K562 (cell line): Measurements from ENCODE around the gene FH. TPM values are rescaled to one million over a fixed set of nuclear protein-coding genes. Genes with fewer than 3 reads are reported as not detected.

ENCODE experiments used
- BDP1 ChIP-seq: IDR thresholded peaks from 3 replicates; pipeline ENCODE4 v1.6.1; 2011; ENCODE audit not compliant: insufficient read length, insufficient read depth
- CBFA2T2 ChIP-seq: fragments of 450-650 bp; conservative IDR thresholded peaks from 2 replicates; pipeline ENCODE4 v1.6.1; 2017; ENCODE audit warnings: mild to moderate bottlenecking
- EGR1 ChIP-seq: fragments of 450-650 bp; conservative IDR thresholded peaks from 2 replicates; pipeline ENCODE4 v1.6.1; 2017; ENCODE audit warnings: mild to moderate bottlenecking
- FOSL1 ChIP-seq: fragments of 200-800 bp; sonication (Bioruptor generic); conservative IDR thresholded peaks from 2 replicates; pipeline ENCODE4 v1.6.1; 2016; ENCODE audit warnings: missing genetic modification characterization, missing compliant biosample characterization
- ID3 ChIP-seq, 2 experiments: fragments of 250-450 bp in 1 of 2; fragments of 450-650 bp in 1 of 2; sonication (Bioruptor Pico) in 1 of 2; IDR thresholded peaks; 2 replicates each; pipeline versions ENCODE4 v1.6.1 to v1.8.0; 2016 to 2021; ENCODE audit warnings: mild to moderate bottlenecking in 2 of 2, moderate library complexity in 2 of 2, missing compliant biosample characterization in 1 of 2, missing genetic modification characterization in 1 of 2
- LCOR ChIP-seq: sonication (generic); formaldehyde crosslinking; IDR thresholded peaks from 2 replicates; pipeline ENCODE4 v1.8.0; 2022; ENCODE audit warnings: mild to moderate bottlenecking, missing genetic modification reagents
- MLX ChIP-seq, 2 experiments: fragments of 450-650 bp in 1 of 2; sonication (generic) in 1 of 2; formaldehyde crosslinking; conservative IDR thresholded peaks; 2 replicates each; pipeline versions ENCODE4 v1.4.0 to v1.8.1; 2020 to 2022; ENCODE audit warnings: mild to moderate bottlenecking in 1 of 2, missing genetic modification reagents in 1 of 2
- MYNN ChIP-seq, 2 experiments: sonication (generic); formaldehyde crosslinking in 1 of 2; IDR thresholded peaks; 2 replicates each; pipeline versions ENCODE4 v1.5.0 to v1.6.1; 2016 to 2020; ENCODE audit warnings: antibody characterized with exemption in 1 of 2, missing genetic modification reagents in 1 of 2
- NCOR1 ChIP-seq: fragments of 450-650 bp; IDR thresholded peaks from 2 replicates; pipeline ENCODE4 v1.6.1; 2016; ENCODE audit warnings: mild to moderate bottlenecking, moderate library complexity
- NFATC3 ChIP-seq: fragments of 450-650 bp; IDR thresholded peaks from 2 replicates; pipeline ENCODE4 v1.6.1; 2017; ENCODE audit warnings: mild to moderate bottlenecking
- OTX1 ChIP-seq: fragments of 450-650 bp; formaldehyde crosslinking; IDR thresholded peaks from 2 replicates; pipeline ENCODE4 v1.4.0; 2022; ENCODE audit warnings: mild to moderate bottlenecking
- PHTF2 ChIP-seq: fragments of 250-450 bp; sonication (Bioruptor Pico); IDR thresholded peaks from 2 replicates; pipeline ENCODE4 v1.5.0; 2021; ENCODE audit warnings: mild to moderate bottlenecking
- POLR2AphosphoS5 ChIP-seq: IDR thresholded peaks from 2 replicates; pipeline ENCODE4 v1.6.1; 2011; ENCODE audit warnings: mild to moderate bottlenecking, low read depth, low read length, moderate library complexity; ENCODE audit not compliant: control insufficient read depth, insufficient read depth
- SRSF3 ChIP-seq: fragments of 200-400 bp; formaldehyde crosslinking; IDR thresholded peaks from 2 replicates; pipeline ENCODE4 v1.6.1; 2016; ENCODE audit warnings: mild to moderate bottlenecking, low read length, moderate library complexity; ENCODE audit not compliant: insufficient read depth
- ZFX ChIP-seq: sonication (generic); formaldehyde crosslinking; IDR thresholded peaks from 2 replicates; pipeline ENCODE4 v1.8.0; 2022; ENCODE audit warnings: mild to moderate bottlenecking, missing genetic modification reagents, moderate library complexity
- ZNF165 ChIP-seq: fragments of 250-450 bp; sonication (Bioruptor Pico); IDR thresholded peaks from 2 replicates; pipeline ENCODE4 v1.4.0; 2020; ENCODE audit warnings: borderline replicate concordance
- ZNF311 ChIP-seq: fragments of 250-450 bp; sonication (Bioruptor Pico); IDR thresholded peaks from 2 replicates; pipeline ENCODE4 v1.4.0; 2020; ENCODE audit warnings: mild to moderate bottlenecking, moderate library complexity
- ZNF449 ChIP-seq: fragments of 250-450 bp; sonication (Bioruptor Pico); IDR thresholded peaks from 2 replicates; pipeline ENCODE4 v1.8.0; 2022; ENCODE audit warnings: moderate library complexity, mild to moderate bottlenecking, inconsistent platforms
- ZNF717 ChIP-seq: fragments of 250-450 bp; sonication (Bioruptor Pico); IDR thresholded peaks from 2 replicates; pipeline ENCODE4 v1.5.0; 2021
- polyA plus RNA-seq, 8 experiments: library from polyadenylated mRNA; depleted of rRNA in 4 of 8; stranded (reverse) in 5 of 8; unstranded in 3 of 8; fragments of >200 nt; fragmentation: Nextera tagmentation in 2 of 8; fragmentation: Illumina TruSeq in 1 of 8; extraction: Ambion mirVana in 2 of 8; extraction: Trizol in 1 of 8; gene quantifications; 2 replicates each; pipeline versions ENCODE4 v1.2.1 to v1.2.3, GENCODE V29; 2011 to 2014; ENCODE audit warnings: inconsistent platforms in 1 of 8, missing spikeins in 1 of 8
- total RNA-seq, 7 experiments: library from RNA; depleted of rRNA in 6 of 7; stranded (reverse); fragments of >200 nt in 6 of 7; fragmentation: Illumina TruSeq in 2 of 7; extraction: Trizol in 2 of 7; gene quantifications; 2 replicates each; pipeline versions ENCODE4 v1.2.1 to v1.2.3, GENCODE V29; 2011 to 2021; ENCODE audit warnings: low replicate concordance in 1 of 7
- TF ChIP-seq, protein P1 (sequence below): sonication (generic); IDR thresholded peaks from 2 replicates; pipeline ENCODE4 v1.6.1; 2016
- TF ChIP-seq, protein P2 (sequence below): fragments of 450-650 bp; formaldehyde crosslinking; IDR thresholded peaks from 2 replicates; pipeline ENCODE4 v1.4.0; 2020; ENCODE audit warnings: mild to moderate bottlenecking, moderate library complexity
- TF ChIP-seq, protein P3 (sequence below): fragments of 250-450 bp; sonication (Bioruptor Pico); IDR thresholded peaks from 2 replicates; pipeline ENCODE4 v1.5.1; 2021; ENCODE audit warnings: mild to moderate bottlenecking

Gene FH
- total and polyA plus RNA-seq, 9 of the 15 experiments (the other 6 are each of a cell fraction or from before 2014, with no cell fraction given) = 117 to 240 (median 211) TPM

GRCh38 chr1:241485554-241485992 is 34.0 kb downstream of the FH start (continued):
- TF ChIP-seq OTX1 (CRISPR knock-in tag) (no peak), ZNF449 (CRISPR knock-in tag) (no peak), EGR1 (no peak), LCOR (CRISPR knock-in tag) (0 out of 2 replicates have a peak, but pooled peaks have one; percentile 42), ZNF717 (CRISPR knock-in tag) (no peak), BDP1 (no peak), PHTF2 (CRISPR knock-in tag) (no peak), ID3 (CRISPR knock-in tag; IDR thresholded peaks at IDR 0.05) (no peak), ID3 (tag; IDR thresholded peaks at IDR 0.05) (0 out of 2 replicates have a peak, but pooled peaks have one; percentile 18), ZNF165 (CRISPR knock-in tag) (no peak), NCOR1 (peak; percentile 41), CBFA2T2 (peak; percentile 53), POLR2AphosphoS5 (0 out of 2 replicates have a peak, but pooled peaks have one; percentile 31), SRSF3 (no peak), ZNF311 (CRISPR knock-in tag) (no peak), NFATC3 (no peak), FOSL1 (peak; percentile 81), MLX (CRISPR knock-in tag; conservative IDR thresholded peaks at IDR 0.05) (no peak), MYNN (IDR thresholded peaks at IDR 0.05) (no peak), MYNN (CRISPR knock-in tag; IDR thresholded peaks at IDR 0.05) (no peak), ZFX (no peak)
- TF ChIP-seq, protein P1, sequence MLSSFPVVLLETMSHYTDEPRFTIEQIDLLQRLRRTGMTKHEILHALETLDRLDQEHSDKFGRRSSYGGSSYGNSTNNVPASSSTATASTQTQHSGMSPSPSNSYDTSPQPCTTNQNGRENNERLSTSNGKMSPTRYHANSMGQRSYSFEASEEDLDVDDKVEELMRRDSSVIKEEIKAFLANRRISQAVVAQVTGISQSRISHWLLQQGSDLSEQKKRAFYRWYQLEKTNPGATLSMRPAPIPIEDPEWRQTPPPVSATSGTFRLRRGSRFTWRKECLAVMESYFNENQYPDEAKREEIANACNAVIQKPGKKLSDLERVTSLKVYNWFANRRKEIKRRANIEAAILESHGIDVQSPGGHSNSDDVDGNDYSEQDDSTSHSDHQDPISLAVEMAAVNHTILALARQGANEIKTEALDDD = no peak
- TF ChIP-seq, protein P2, sequence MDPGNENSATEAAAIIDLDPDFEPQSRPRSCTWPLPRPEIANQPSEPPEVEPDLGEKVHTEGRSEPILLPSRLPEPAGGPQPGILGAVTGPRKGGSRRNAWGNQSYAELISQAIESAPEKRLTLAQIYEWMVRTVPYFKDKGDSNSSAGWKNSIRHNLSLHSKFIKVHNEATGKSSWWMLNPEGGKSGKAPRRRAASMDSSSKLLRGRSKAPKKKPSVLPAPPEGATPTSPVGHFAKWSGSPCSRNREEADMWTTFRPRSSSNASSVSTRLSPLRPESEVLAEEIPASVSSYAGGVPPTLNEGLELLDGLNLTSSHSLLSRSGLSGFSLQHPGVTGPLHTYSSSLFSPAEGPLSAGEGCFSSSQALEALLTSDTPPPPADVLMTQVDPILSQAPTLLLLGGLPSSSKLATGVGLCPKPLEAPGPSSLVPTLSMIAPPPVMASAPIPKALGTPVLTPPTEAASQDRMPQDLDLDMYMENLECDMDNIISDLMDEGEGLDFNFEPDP (CRISPR knock-in tag) = no peak
- TF ChIP-seq, protein P3, sequence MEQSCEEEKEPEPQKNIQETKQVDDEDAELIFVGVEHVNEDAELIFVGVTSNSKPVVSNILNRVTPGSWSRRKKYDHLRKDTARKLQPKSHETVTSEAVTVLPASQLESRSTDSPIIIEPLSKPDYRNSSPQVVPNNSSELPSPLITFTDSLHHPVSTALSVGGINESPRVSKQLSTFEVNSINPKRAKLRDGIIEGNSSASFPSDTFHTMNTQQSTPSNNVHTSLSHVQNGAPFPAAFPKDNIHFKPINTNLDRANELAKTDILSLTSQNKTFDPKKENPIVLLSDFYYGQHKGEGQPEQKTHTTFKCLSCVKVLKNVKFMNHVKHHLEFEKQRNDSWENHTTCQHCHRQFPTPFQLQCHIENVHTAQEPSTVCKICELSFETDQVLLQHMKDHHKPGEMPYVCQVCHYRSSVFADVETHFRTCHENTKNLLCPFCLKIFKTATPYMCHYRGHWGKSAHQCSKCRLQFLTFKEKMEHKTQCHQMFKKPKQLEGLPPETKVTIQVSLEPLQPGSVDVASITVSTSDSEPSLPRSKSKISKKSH (CRISPR knock-in tag) = no peak
